Karpas-422 (cell line): ENCODE results near the gene ITGA4. TPM values are rescaled to one million over a fixed set of nuclear protein-coding genes. Genes with fewer than 3 reads are reported as not detected.

Experiments used
- DNase-seq: peaks from one replicate; pipeline ENCODE4 v3.0.0-alpha.2; 2015
- H2AFZ ChIP-seq: fragments of 200-600 bp; sonication (generic); 2 replicates; pipeline ENCODE4 v1.6.1; 2014; ENCODE audit warnings: antibody characterized with exemption, low read length, mixed read lengths
- H3K27ac ChIP-seq: fragments of 200-600 bp; sonication (generic); 2 replicates; pipeline ENCODE4 v1.5.1; 2014; ENCODE audit warnings: mild to moderate bottlenecking, low read length, moderate library complexity
- H3K27me3 ChIP-seq: fragments of 200-600 bp; sonication (generic); 2 replicates; pipeline ENCODE4 v1.6.1; 2014; ENCODE audit warnings: low read length, mixed read lengths
- H3K36me3 ChIP-seq: fragments of 200-600 bp; sonication (generic); 2 replicates; pipeline ENCODE4 v1.6.1; 2014; ENCODE audit warnings: low read length, mixed read lengths; ENCODE audit not compliant: insufficient read depth
- H3K4me1 ChIP-seq: fragments of 200-600 bp; sonication (generic); 2 replicates; pipeline ENCODE4 v1.6.1; 2014; ENCODE audit warnings: mild to moderate bottlenecking, low read length, mixed read lengths
- H3K4me2 ChIP-seq: fragments of 200-600 bp; sonication (generic); 2 replicates; pipeline ENCODE4 v1.6.1; 2014; ENCODE audit warnings: low read length, low read depth, mild to moderate bottlenecking; ENCODE audit not compliant: poor library complexity, severe bottlenecking
- H3K4me3 ChIP-seq: fragments of 200-600 bp; sonication (generic); 2 replicates; pipeline ENCODE4 v1.5.1; 2014; ENCODE audit warnings: mild to moderate bottlenecking, antibody characterized with exemption, low read length, mixed read lengths
- H3K79me2 ChIP-seq: fragments of 200-600 bp; sonication (generic); 2 replicates; pipeline ENCODE4 v1.6.1; 2014; ENCODE audit warnings: mild to moderate bottlenecking, low read length, mixed read lengths
- H3K9ac ChIP-seq: fragments of 200-600 bp; sonication (generic); 2 replicates; pipeline ENCODE4 v1.6.0; 2014; ENCODE audit warnings: low read length
- H3K9me2 ChIP-seq: fragments of 200-600 bp; sonication (generic), shearing (Covaris generic); replicated peaks from 2 replicates; pipeline ENCODE4 v1.6.0; 2014; ENCODE audit warnings: mild to moderate bottlenecking, low read length, moderate library complexity; ENCODE audit not compliant: insufficient read depth
- H3K9me3 ChIP-seq: fragments of 300-700, 200-600 bp; sonication (generic); 2 replicates; pipeline ENCODE4 v1.6.1; 2014; ENCODE audit warnings: low read length, mixed read lengths
- H4K20me1 ChIP-seq: fragments of 200-600 bp; sonication (generic); 2 replicates; pipeline ENCODE4 v1.6.1; 2014; ENCODE audit warnings: mild to moderate bottlenecking, antibody characterized with exemption, low read length, low read depth; ENCODE audit not compliant: insufficient read depth
- total RNA-seq: library from RNA; depleted of rRNA; stranded (reverse); fragments of >200 nt; shearing (Covaris generic); gene quantifications from 2 replicates; pipeline ENCODE4 v1.2.3, GENCODE V29; 2014; ENCODE audit warnings: low replicate concordance

Gene ITGA4
- total RNA-seq, 1 experiment from 2014 or later: 244 TPM

- Histone ChIP-seq H3K36me3 (peaks cover 77% of the 10 kb centered on the region), H3K27ac (no peak overlapping the region), H4K20me1 (no peaks in the 10 kb centered on the region), H3K4me1 (no peaks in the 10 kb centered on the region), H3K9me2 (no peaks in the 10 kb centered on the region), H3K4me2 (no peak overlapping the region), H3K4me3 (no peak overlapping the region), H3K27me3 (no peaks in the 10 kb centered on the region), H3K79me2 (peaks cover 3% of the 10 kb centered on the region; the same call in 1 of the 2 replicates), H2AFZ (no peak overlapping the region), H3K9ac (no peak overlapping the region), H3K9me3 (no peaks in the 10 kb centered on the region)
- no peak for DNase-seq
Observed at GRCh38 chr2:181527058-181527457, 69.9 kb downstream of the ITGA4 start.

DNA sequence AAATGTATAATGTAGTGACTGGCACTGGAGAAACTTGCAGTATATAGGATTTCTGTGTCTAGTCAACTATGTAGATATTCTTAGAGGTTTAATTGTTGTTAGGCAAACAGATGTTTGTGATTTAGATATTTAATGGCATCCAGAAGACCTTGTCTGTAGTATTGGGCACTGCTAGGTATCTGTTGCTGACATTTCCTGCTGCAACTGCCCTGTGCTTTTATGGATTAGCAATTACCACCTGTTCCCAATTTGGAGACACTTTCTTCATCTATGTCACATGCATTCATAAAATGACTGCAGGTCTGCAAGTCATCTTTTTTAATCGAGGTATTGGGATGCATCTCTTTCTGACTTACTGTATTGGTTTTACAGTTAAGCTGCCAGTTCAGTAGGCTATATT is 71.3 kb downstream of the ITGA4 start:
- Histone ChIP-seq H3K27ac (no peak overlapping the region), H4K20me1 (no peaks in the 10 kb centered on the region), H3K79me2 (no peaks in the 10 kb centered on the region), H3K4me3 (no peak overlapping the region), H3K36me3 (peaks cover 69% of the 10 kb centered on the region), H3K9ac (no peak overlapping the region), H2AFZ (no peak overlapping the region), H3K9me2 (no peaks in the 10 kb centered on the region), H3K9me3 (no peaks in the 10 kb centered on the region), H3K4me1 (no peaks in the 10 kb centered on the region), H3K4me2 (no peak overlapping the region), H3K27me3 (no peaks in the 10 kb centered on the region)
- no peak for DNase-seq

GRCh38 chr2:181536730-181537129 is 79.5 kb downstream of the ITGA4 start:
- Histone ChIP-seq H3K9ac (no peak overlapping the region), H4K20me1 (no peaks in the 10 kb centered on the region), H3K9me3 (no peaks in the 10 kb centered on the region), H3K36me3 (peaks cover 77% of the 10 kb centered on the region), H3K79me2 (no peaks in the 10 kb centered on the region), H3K27ac (0 out of 2 replicates have a peak overlapping the region, but pooled peaks have one; percentile 11), H2AFZ (no peak overlapping the region), H3K4me2 (no peak overlapping the region), H3K9me2 (no peaks in the 10 kb centered on the region), H3K27me3 (no peaks in the 10 kb centered on the region), H3K4me1 (no peaks in the 10 kb centered on the region), H3K4me3 (no peak overlapping the region)
- no peak for DNase-seq

GRCh38 chr2:181540421-181540820 is 83.2 kb downstream of the ITGA4 start:
- H3K4me2 ChIP-seq: no peak overlapping the region
- DNase-seq: no peak

GRCh38 chr2:181542170-181542569 is 85.0 kb downstream of the ITGA4 start:
- Histone ChIP-seq H3K4me2 (no peak overlapping the region), H3K79me2 (no peaks in the 10 kb centered on the region), H3K4me3 (no peak overlapping the region), H4K20me1 (no peaks in the 10 kb centered on the region), H3K9ac (no peak overlapping the region), H2AFZ (no peak overlapping the region), H3K36me3 (peaks cover 43% of the 10 kb centered on the region), H3K27ac (0 out of 2 replicates have a peak overlapping the region, but pooled peaks have one; percentile 10), H3K9me3 (no peaks in the 10 kb centered on the region), H3K4me1 (no peaks in the 10 kb centered on the region), H3K27me3 (no peaks in the 10 kb centered on the region), H3K9me2 (no peaks in the 10 kb centered on the region)
- DNase-seq: no peak

More at GRCh38 chr2:181540421-181540820, 83.2 kb downstream of the ITGA4 start:
- Histone ChIP-seq H3K79me2 (no peaks in the 10 kb centered on the region), H3K9ac (no peak overlapping the region), H3K4me3 (no peak overlapping the region), H3K27me3 (no peaks in the 10 kb centered on the region), H3K9me2 (no peaks in the 10 kb centered on the region), H4K20me1 (no peaks in the 10 kb centered on the region), H2AFZ (no peak overlapping the region), H3K27ac (no peak overlapping the region), H3K4me1 (no peaks in the 10 kb centered on the region), H3K36me3 (peaks cover 52% of the 10 kb centered on the region), H3K9me3 (no peaks in the 10 kb centered on the region)

DNA sequence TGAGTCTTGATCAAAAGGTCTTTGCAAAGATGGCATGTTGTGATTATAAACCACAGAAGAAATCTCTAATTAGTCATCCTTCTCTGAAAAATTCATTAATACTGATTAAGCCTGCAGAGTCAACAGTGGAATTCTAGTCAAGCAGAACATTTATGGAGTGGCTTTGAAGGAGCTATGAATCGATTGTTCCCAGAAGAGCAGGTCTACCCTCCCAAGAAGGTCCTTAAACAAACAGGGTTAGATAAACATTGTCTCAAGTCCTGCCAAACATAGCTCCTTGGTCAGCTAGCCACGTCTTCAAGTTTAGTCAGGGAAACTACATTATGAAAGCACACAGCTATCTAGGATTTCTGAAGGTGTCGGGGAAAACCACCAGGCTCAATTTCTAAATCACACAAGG is 88.9 kb downstream of the ITGA4 start:
- Histone ChIP-seq H3K36me3 (peaks cover 16% of the 10 kb centered on the region; the same call in 1 of the 2 replicates), H3K9ac (no peak overlapping the region), H3K9me2 (no peaks in the 10 kb centered on the region), H4K20me1 (no peaks in the 10 kb centered on the region), H3K4me3 (no peak overlapping the region), H3K27me3 (no peaks in the 10 kb centered on the region), H3K27ac (no peak overlapping the region), H3K79me2 (no peaks in the 10 kb centered on the region), H3K9me3 (no peaks in the 10 kb centered on the region), H2AFZ (no peak overlapping the region), H3K4me1 (no peaks in the 10 kb centered on the region), H3K4me2 (no peak overlapping the region)
- no peak for DNase-seq

- Histone ChIP-seq H3K27me3 (no peaks in the 10 kb centered on the region), H3K4me2 (no peak overlapping the region), H3K79me2 (no peaks in the 10 kb centered on the region), H3K27ac (no peak overlapping the region), H2AFZ (no peak overlapping the region), H3K9me2 (no peaks in the 10 kb centered on the region), H3K9ac (no peak overlapping the region), H3K4me3 (no peak overlapping the region), H3K4me1 (peaks cover 11% of the 10 kb centered on the region), H3K9me3 (no peaks in the 10 kb centered on the region), H3K36me3 (peaks cover 4% of the 10 kb centered on the region; the same call in 1 of the 2 replicates), H4K20me1 (no peaks in the 10 kb centered on the region)
- DNase-seq: no peak
Observed at GRCh38 chr2:181552808-181553207, 95.6 kb downstream of the ITGA4 start.

GRCh38 chr2:181553244-181553643 is 96.1 kb downstream of the ITGA4 start:
- no peak for DNase-seq
- H3K4me2 ChIP-seq: no peak overlapping the region
- H3K4me3 ChIP-seq: no peak overlapping the region
- H4K20me1 ChIP-seq: no peaks in the 10 kb centered on the region
- H3K79me2 ChIP-seq: no peaks in the 10 kb centered on the region
- no peaks in the 10 kb centered on the region for H3K9me2 ChIP-seq
- H3K27ac ChIP-seq: no peak overlapping the region
- no peaks in the 10 kb centered on the region for H3K27me3 ChIP-seq
- H3K4me1 ChIP-seq: peaks cover 11% of the 10 kb centered on the region
- no peak overlapping the region for H3K9ac ChIP-seq
- peaks cover 6% of the 10 kb centered on the region; the same call in 1 of the 2 replicates for H3K36me3 ChIP-seq
- no peak overlapping the region for H2AFZ ChIP-seq
- no peaks in the 10 kb centered on the region for H3K9me3 ChIP-seq
